ENCODE data around the gene ALDH8A1.

The ALDH8A1 gene

GRCh38 chr6:134951494-134952263 lies 1.8 kb upstream of the ALDH8A1 start:
- DNase-seq (ENCODE audit: low read depth): no peak

GRCh38 chr6:134950482-134950881 lies 581 bp upstream of the ALDH8A1 start:
- DNase-seq (ENCODE audit: low read depth): no peak

- no peak for DNase-seq (ENCODE audit: low read depth)
Observed at GRCh38 chr6:134948691-134949090, 1.2 kb downstream of the ALDH8A1 start.

GRCh38 chr6:134948142-134948541 lies 1.8 kb downstream of the ALDH8A1 start:
- DNase-seq (ENCODE audit: low read depth): no peak

GRCh38 chr6:134945045-134945444 lies 4.9 kb downstream of the ALDH8A1 start:
- DNase-seq (ENCODE audit: low read depth): no peak

- DNase-seq (ENCODE audit: low read depth): no peak
Observed at GRCh38 chr6:134943522-134944111, 6.3 kb downstream of the ALDH8A1 start.

- no peak for DNase-seq (ENCODE audit: low read depth)
Observed at GRCh38 chr6:134938896-134939295, 11.0 kb downstream of the ALDH8A1 start.

- no peak for DNase-seq (ENCODE audit: low read depth)
Observed at GRCh38 chr6:134937426-134937825, 12.5 kb downstream of the ALDH8A1 start.

- DNase-seq (ENCODE audit: low read depth): peak; percentile 76
Observed at GRCh38 chr6:134936931-134937330, 13.0 kb downstream of the ALDH8A1 start.

- DNase-seq (ENCODE audit: low read depth): no peak
Observed at GRCh38 chr6:134936476-134936875, 13.4 kb downstream of the ALDH8A1 start.

GRCh38 chr6:134934793-134935485 lies 15.0 kb downstream of the ALDH8A1 start:
- DNase-seq (ENCODE audit: low read depth): no peak

- DNase-seq (ENCODE audit: low read depth): no peak
Observed at GRCh38 chr6:134932535-134933470, 17.1 kb downstream of the ALDH8A1 start.

- DNase-seq (ENCODE audit: low read depth): no peak
Observed at GRCh38 chr6:134932098-134932497, 17.8 kb downstream of the ALDH8A1 start.

- no peak for DNase-seq (ENCODE audit: low read depth)
Observed at GRCh38 chr6:134930463-134930862, 19.4 kb downstream of the ALDH8A1 start.

- no peak for DNase-seq (ENCODE audit: low read depth)
Observed at GRCh38 chr6:134928151-134928900, 21.6 kb downstream of the ALDH8A1 start.

- peak; percentile 16 for DNase-seq (ENCODE audit: low read depth)
Observed at GRCh38 chr6:134925800-134926199, 24.1 kb downstream of the ALDH8A1 start.

GRCh38 chr6:134921721-134922261 lies 28.1 kb downstream of the ALDH8A1 start:
- no peak for DNase-seq (ENCODE audit: low read depth)

- no peak for DNase-seq (ENCODE audit: low read depth)
Observed at GRCh38 chr6:134921276-134921675, 28.6 kb downstream of the ALDH8A1 start.

- no peak for DNase-seq (ENCODE audit: low read depth)
Observed at GRCh38 chr6:134920422-134920821, 29.5 kb downstream of the ALDH8A1 start.

- no peak for DNase-seq (ENCODE audit: low read depth)
Observed at GRCh38 chr6:134918418-134918961, 31.4 kb downstream of the ALDH8A1 start.

- DNase-seq (ENCODE audit: low read depth): peak; percentile 67
Observed at GRCh38 chr6:134911547-134911946, 38.4 kb downstream of the ALDH8A1 start.

Measured in GM04503 (cell line).